CD14-positive monocyte (primary cell): ENCODE data around the gene ADH5. TPM values are rescaled to one million over a fixed set of nuclear protein-coding genes. Genes with fewer than 3 reads are reported as not detected.

Source experiments
- DNase-seq, 3 donors: peaks; one replicate each; pipeline ENCODE4 v3.0.0-alpha.2; 2011 to 2022
- H2AFZ ChIP-seq: 2 replicates; pipeline ENCODE4 v1.6.0; 2012; ENCODE audit warnings: mild to moderate bottlenecking, low read depth, low read length, inconsistent platforms; ENCODE audit not compliant: insufficient read depth, poor library complexity, severe bottlenecking
- H3K27ac ChIP-seq, 2 donors: 1 replicate in 1 of 2; 2 replicates in 1 of 2; pipeline ENCODE4 v1.5.1; 2012 to 2013; ENCODE audit warnings: low read length in 2 of 2, control low read depth in 1 of 2, inconsistent platforms in 1 of 2, low read depth in 1 of 2, mild to moderate bottlenecking in 1 of 2
- H3K27me3 ChIP-seq, 2 donors: one replicate each; pipeline versions ENCODE4 v1.6.0 to v1.6.1; 2011 to 2013; ENCODE audit warnings: low read length in 2 of 2; ENCODE audit not compliant: control insufficient read depth in 2 of 2, insufficient read depth in 2 of 2
- H3K36me3 ChIP-seq, 2 donors: replicated peaks in 1 of 2; 1 replicate in 1 of 2; 2 replicates in 1 of 2; pipeline versions ENCODE4 v1.5.1 to v1.6.1; 2012 to 2013; ENCODE audit warnings: low read length in 2 of 2, control low read depth in 1 of 2, inconsistent platforms in 1 of 2, mild to moderate bottlenecking in 1 of 2; ENCODE audit not compliant: insufficient read depth in 2 of 2, control insufficient read depth in 1 of 2
- H3K4me1 ChIP-seq, 2 donors: 1 replicate in 1 of 2; 2 replicates in 1 of 2; pipeline versions ENCODE4 v1.5.1 to v1.6.1; 2012 to 2013; ENCODE audit warnings: low read length in 2 of 2, control low read depth in 1 of 2, inconsistent platforms in 1 of 2, mild to moderate bottlenecking in 1 of 2, moderate library complexity in 1 of 2; ENCODE audit not compliant: insufficient read depth in 2 of 2, control insufficient read depth in 1 of 2
- H3K4me2 ChIP-seq: replicated peaks from 2 replicates; pipeline ENCODE3; 2012; ENCODE audit warnings: low read length, moderate library complexity, mild to moderate bottlenecking; ENCODE audit not compliant: poor library complexity, severe bottlenecking; ENCODE audit errors: extremely low read depth
- H3K4me3 ChIP-seq, 3 experiments: fragments of 200-600 bp in 1 of 3; sonication (generic) in 1 of 3; replicated peaks in 1 of 3; 1 replicate in 2 of 3; 2 replicates in 1 of 3; pipeline ENCODE4 v1.5.1; 2011 to 2013; ENCODE audit warnings: low read length in 3 of 3, mild to moderate bottlenecking in 3 of 3, control low read depth in 2 of 3, low read depth in 2 of 3, inconsistent platforms in 1 of 3, moderate library complexity in 1 of 3
- H3K79me2 ChIP-seq: 2 replicates; pipeline ENCODE4 v1.6.0; 2012; ENCODE audit warnings: mild to moderate bottlenecking, control low read depth, inconsistent platforms, low read length, moderate library complexity; ENCODE audit not compliant: insufficient read depth
- H3K9ac ChIP-seq: 2 replicates; pipeline ENCODE4 v1.6.0; 2017; ENCODE audit warnings: low read length, mild to moderate bottlenecking; ENCODE audit not compliant: insufficient read depth, poor library complexity, severe bottlenecking
- H3K9me3 ChIP-seq, 2 donors: replicated peaks in 1 of 2; 1 replicate in 1 of 2; 2 replicates in 1 of 2; pipeline versions ENCODE4 v1.5.1 to v1.6.1; 2012 to 2013; ENCODE audit warnings: low read length in 2 of 2, control low read depth in 1 of 2; ENCODE audit not compliant: control insufficient read depth in 1 of 2, insufficient read depth in 1 of 2
- H4K20me1 ChIP-seq: 2 replicates; pipeline ENCODE4 v1.6.0; 2012; ENCODE audit warnings: mild to moderate bottlenecking, low read length, control low read depth, moderate library complexity; ENCODE audit not compliant: insufficient read depth
- H3K27ac Mint-ChIP-seq, 7 donors: one replicate each; pipeline ENCODE4 v1.8.0; 2020; ENCODE audit warnings: mild to moderate bottlenecking in 7 of 7, mixed read lengths in 7 of 7, moderate library complexity in 6 of 7, inconsistent platforms in 2 of 7
- H3K27me3 Mint-ChIP-seq, 3 donors: one replicate each; pipeline ENCODE4 v1.8.0; 2021 to 2022; ENCODE audit warnings: low read depth in 3 of 3, mild to moderate bottlenecking in 3 of 3, mixed read lengths in 3 of 3, moderate library complexity in 3 of 3, inconsistent platforms in 1 of 3
- H3K36me3 Mint-ChIP-seq, 2 donors: one replicate each; pipeline ENCODE4 v1.8.0; 2020; ENCODE audit warnings: mixed read lengths in 2 of 2, inconsistent platforms in 1 of 2, mild to moderate bottlenecking in 1 of 2
- H3K4me1 Mint-ChIP-seq: one replicate; pipeline ENCODE4 v1.8.0; 2020; ENCODE audit warnings: mild to moderate bottlenecking, mixed read lengths
- H3K4me3 Mint-ChIP-seq, 2 donors: one replicate each; pipeline ENCODE4 v1.8.0; 2020; ENCODE audit warnings: mild to moderate bottlenecking in 2 of 2, mixed read lengths in 2 of 2, moderate library complexity in 1 of 2
- H3K9me3 Mint-ChIP-seq, 7 donors: one replicate each; pipeline ENCODE4 v1.8.0; 2020 to 2022; ENCODE audit warnings: mixed read lengths in 7 of 7, mild to moderate bottlenecking in 6 of 7, moderate library complexity in 6 of 7, inconsistent platforms in 2 of 7
- WGBS: methylation state at CpG from one replicate; pipeline ENCODE4 v1.1.5; 2013; ENCODE audit warnings: missing lambda C conversion rate; ENCODE audit not compliant: insufficient coverage; 5-methylcytosine and 5-hydroxymethylcytosine counted together
- intact Hi-C, 2 donors: fragments of 100-400 bp; cut with micrococcal nuclease; formaldehyde crosslinking; loops; one replicate each; pipeline versions ENCODE4 v1.15.0 to v1.15.1; 2023
- polyA plus RNA-seq, 3 donors: library from polyadenylated mRNA; depleted of rRNA in 1 of 3; unstranded in 2 of 3; stranded (reverse) in 1 of 3; fragments of 300-500 nt in 2 of 3; fragments of >200 nt in 1 of 3; fragmentation: Illumina TruSeq in 2 of 3; gene quantifications; 1 replicate in 2 of 3; 2 replicates in 1 of 3; pipeline ENCODE4 v1.2.3, GENCODE V29; 2012 to 2021
- TF ChIP-seq, protein P1 (sequence below): fragments of 200-600 bp; IDR thresholded peaks from one replicate; pipeline ENCODE4 v1.8.0; 2022; ENCODE audit warnings: antibody characterized with exemption, mild to moderate bottlenecking

The ADH5 gene
- polyA plus RNA-seq, 3 donors: 31.7 to 93.5 (median 79.3) TPM

DNA sequence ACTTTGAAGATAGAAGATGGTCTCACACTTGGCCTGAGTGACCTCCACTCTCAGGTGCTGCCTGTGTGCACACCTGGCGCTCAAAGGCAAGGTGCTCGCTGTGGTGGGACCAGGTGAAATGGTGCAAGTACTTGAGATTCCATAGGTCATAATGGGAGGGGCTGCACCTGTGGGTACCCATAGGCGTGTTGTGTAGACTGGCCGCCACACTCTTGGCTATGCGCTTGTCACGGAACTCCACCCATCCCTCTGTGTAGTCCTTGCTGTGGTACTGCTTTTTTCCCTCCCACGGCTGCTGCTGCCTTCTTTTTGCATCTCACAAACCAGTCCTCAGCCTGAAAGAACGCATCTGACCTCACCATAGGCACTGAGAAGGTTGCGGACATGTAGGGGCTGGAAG, 66.0 kb downstream of the ADH5 start:
- no peak overlapping the region for H3K9ac ChIP-seq
- 100% methylated on average over 5 of the region's 9 CpGs for WGBS
- H3K79me2 ChIP-seq: peaks cover 84% of the 10 kb centered on the region
- H3K9me3 Mint-ChIP-seq: peaks cover 25 to 33% (median 29%) of the 10 kb centered on the region in 7 donors
- no peak overlapping the region for H3K27ac ChIP-seq
- H3K4me3 Mint-ChIP-seq: no peak overlapping the region
- TF ChIP-seq, protein P1, sequence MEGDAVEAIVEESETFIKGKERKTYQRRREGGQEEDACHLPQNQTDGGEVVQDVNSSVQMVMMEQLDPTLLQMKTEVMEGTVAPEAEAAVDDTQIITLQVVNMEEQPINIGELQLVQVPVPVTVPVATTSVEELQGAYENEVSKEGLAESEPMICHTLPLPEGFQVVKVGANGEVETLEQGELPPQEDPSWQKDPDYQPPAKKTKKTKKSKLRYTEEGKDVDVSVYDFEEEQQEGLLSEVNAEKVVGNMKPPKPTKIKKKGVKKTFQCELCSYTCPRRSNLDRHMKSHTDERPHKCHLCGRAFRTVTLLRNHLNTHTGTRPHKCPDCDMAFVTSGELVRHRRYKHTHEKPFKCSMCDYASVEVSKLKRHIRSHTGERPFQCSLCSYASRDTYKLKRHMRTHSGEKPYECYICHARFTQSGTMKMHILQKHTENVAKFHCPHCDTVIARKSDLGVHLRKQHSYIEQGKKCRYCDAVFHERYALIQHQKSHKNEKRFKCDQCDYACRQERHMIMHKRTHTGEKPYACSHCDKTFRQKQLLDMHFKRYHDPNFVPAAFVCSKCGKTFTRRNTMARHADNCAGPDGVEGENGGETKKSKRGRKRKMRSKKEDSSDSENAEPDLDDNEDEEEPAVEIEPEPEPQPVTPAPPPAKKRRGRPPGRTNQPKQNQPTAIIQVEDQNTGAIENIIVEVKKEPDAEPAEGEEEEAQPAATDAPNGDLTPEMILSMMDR: no peak
- H3K36me3 ChIP-seq: peaks cover 0 to 31% of the 10 kb centered on the region in 2 donors
- DNase-seq: no peak
- H3K4me2 ChIP-seq: no peak overlapping the region
- peaks cover 28 to 37% of the 10 kb centered on the region in 2 donors for H3K9me3 ChIP-seq
- intact Hi-C loops: no loop called here
- H3K27me3 Mint-ChIP-seq: peaks cover 0 to 2% (median 0%) of the 10 kb centered on the region in 3 donors
- H3K4me1 ChIP-seq: no peaks in the 10 kb centered on the region
- H4K20me1 ChIP-seq: peaks cover 43% of the 10 kb centered on the region
- H3K27me3 ChIP-seq: no peaks in the 10 kb centered on the region
- no peak overlapping the region for H3K4me3 ChIP-seq
- H3K4me1 Mint-ChIP-seq: peaks cover 27% of the 10 kb centered on the region
- H3K36me3 Mint-ChIP-seq: peaks cover 16 to 30% of the 10 kb centered on the region in 2 donors
- no peak overlapping the region for H3K27ac Mint-ChIP-seq
- no peak overlapping the region for H2AFZ ChIP-seq

DNA sequence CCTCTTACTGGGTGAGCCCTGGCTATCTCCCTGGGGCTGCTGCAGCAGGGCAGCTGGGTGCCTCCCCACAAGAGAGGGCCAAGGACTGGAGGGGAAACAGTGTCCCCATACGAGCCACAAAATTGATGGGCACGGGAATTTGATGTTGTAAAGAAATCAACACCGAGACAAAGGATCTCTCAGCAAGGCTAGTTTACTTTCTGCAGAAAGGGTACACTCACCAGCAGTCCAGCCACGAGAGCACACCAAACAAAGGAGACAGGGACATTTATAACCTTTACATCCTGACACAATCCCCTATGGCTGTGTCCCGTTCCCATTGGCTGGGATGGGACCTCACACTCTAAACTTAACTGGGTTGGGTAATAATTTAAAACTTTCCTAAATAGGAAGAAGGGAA, 67.2 kb downstream of the ADH5 start:
- Histone ChIP-seq H3K4me3 (no peak overlapping the region), H3K27ac (no peak overlapping the region), H3K4me2 (no peak overlapping the region), H3K79me2 (peaks cover 84% of the 10 kb centered on the region), H3K9ac (no peak overlapping the region), H3K9me3 (peaks cover 28 to 38% of the 10 kb centered on the region in 2 donors), H2AFZ (no peak overlapping the region), H3K27me3 (no peaks in the 10 kb centered on the region), H3K4me1 (no peaks in the 10 kb centered on the region), H4K20me1 (peaks cover 32% of the 10 kb centered on the region), H3K36me3 (peaks cover 0 to 36% of the 10 kb centered on the region in 2 donors)
- Mint-ChIP-seq H3K27me3 (peaks cover 0 to 2% (median 0%) of the 10 kb centered on the region in 3 donors), H3K36me3 (peaks cover 16 to 31% of the 10 kb centered on the region in 2 donors), H3K4me3 (no peak overlapping the region), H3K9me3 (peaks cover 26 to 41% (median 31%) of the 10 kb centered on the region in 7 donors), H3K27ac (peak overlapping the region in 1 of 7 donors; percentile 53), H3K4me1 (peaks cover 24% of the 10 kb centered on the region)
- no peak for DNase-seq
- 100% methylated on average over 1 of the region's 5 CpGs for WGBS
- intact Hi-C loops: no loop called here
- TF ChIP-seq, protein P1: no peak

Other genes with a start within 250 kb of the ADH5 start
- gene EIF4E, start 159.7 kb downstream of the ADH5 start, polyA plus RNA-seq: 10 to 100 TPM; 25.0 to 50.8 (median 48.6) TPM
- gene METAP1, start 93.1 kb downstream of the ADH5 start, polyA plus RNA-seq: 10 to 100 TPM; 15.9 to 21.7 (median 20.6) TPM
- gene ADH4, start 55.5 kb upstream of the ADH5 start, polyA plus RNA-seq: not detected
- gene ADH6, start 130.5 kb upstream of the ADH5 start, polyA plus RNA-seq: not detected
- not detected for gene ADH1A, start 202.2 kb upstream of the ADH5 start, polyA plus RNA-seq
- not detected for gene ADH1B, start 232.6 kb upstream of the ADH5 start, polyA plus RNA-seq